ENCODE measurements around the gene LMLN.
"Not testable (repeated sequence)": the region's sequence is repeated elsewhere in the genome, so short reads cannot be mapped to it uniquely, and the experiment has no call there.

The LMLN gene

GRCh38 chr3:197959500-197959890 is 522 bp upstream of the LMLN start:
- peak overlapping the region; percentile 77 for H3K27ac ChIP-seq (ENCODE audit: low read depth, low read length)
- H3K9me3 ChIP-seq (ENCODE audit: low read length) = no peaks in the 10 kb centered on the region
- no peaks in the 10 kb centered on the region for H3K27me3 ChIP-seq (ENCODE audit: control insufficient read depth in 1 of 2, insufficient read depth in 2 of 2, low read length in 2 of 2)
- peaks cover 28% of the 10 kb centered on the region for H3K36me3 ChIP-seq (ENCODE audit: insufficient read depth, low read length)
- H3K4me3 ChIP-seq (ENCODE audit: low read depth in 1 of 2, low read length in 2 of 2) = peak overlapping the region; percentile 66 to 87
- H3K9ac ChIP-seq (ENCODE audit: low read length) = peak overlapping the region; percentile 25
- H3K4me1 ChIP-seq (ENCODE audit: insufficient read depth, low read length) = peaks cover 17% of the 10 kb centered on the region

- H3K9me3 ChIP-seq (ENCODE audit: low read length) = no peaks in the 10 kb centered on the region
- H3K4me3 ChIP-seq (ENCODE audit: low read depth in 1 of 2, low read length in 2 of 2) = peak overlapping the region; percentile 66 to 87
- H3K4me1 ChIP-seq (ENCODE audit: insufficient read depth, low read length) = peaks cover 17% of the 10 kb centered on the region
- H3K9ac ChIP-seq (ENCODE audit: low read length) = peak overlapping the region; percentile 82
- H3K36me3 ChIP-seq (ENCODE audit: insufficient read depth, low read length) = peaks cover 14% of the 10 kb centered on the region
- H3K27me3 ChIP-seq (ENCODE audit: control insufficient read depth in 1 of 2, insufficient read depth in 2 of 2, low read length in 2 of 2) = no peaks in the 10 kb centered on the region
- peak overlapping the region; percentile 29 for H3K27ac ChIP-seq (ENCODE audit: low read depth, low read length)
These were observed 921 bp downstream of the LMLN start for GRCh38 chr3:197960694-197961581.

- no peak overlapping the region for H3K27ac ChIP-seq (ENCODE audit: low read depth, low read length)
- H3K9me3 ChIP-seq (ENCODE audit: low read length) = no peaks in the 10 kb centered on the region
- H3K4me1 ChIP-seq (ENCODE audit: insufficient read depth, low read length) = peaks cover 17% of the 10 kb centered on the region
- peak overlapping the region in 1 of 2 donors; percentile 87 for H3K4me3 ChIP-seq (ENCODE audit: low read depth in 1 of 2, low read length in 2 of 2)
- no peaks in the 10 kb centered on the region for H3K27me3 ChIP-seq (ENCODE audit: control insufficient read depth in 1 of 2, insufficient read depth in 2 of 2, low read length in 2 of 2)
- H3K36me3 ChIP-seq (ENCODE audit: insufficient read depth, low read length) = peaks cover 8% of the 10 kb centered on the region
- H3K9ac ChIP-seq (ENCODE audit: low read length) = no peak overlapping the region
These were observed 1.5 kb downstream of the LMLN start for GRCh38 chr3:197961582-197961945.

DNA sequence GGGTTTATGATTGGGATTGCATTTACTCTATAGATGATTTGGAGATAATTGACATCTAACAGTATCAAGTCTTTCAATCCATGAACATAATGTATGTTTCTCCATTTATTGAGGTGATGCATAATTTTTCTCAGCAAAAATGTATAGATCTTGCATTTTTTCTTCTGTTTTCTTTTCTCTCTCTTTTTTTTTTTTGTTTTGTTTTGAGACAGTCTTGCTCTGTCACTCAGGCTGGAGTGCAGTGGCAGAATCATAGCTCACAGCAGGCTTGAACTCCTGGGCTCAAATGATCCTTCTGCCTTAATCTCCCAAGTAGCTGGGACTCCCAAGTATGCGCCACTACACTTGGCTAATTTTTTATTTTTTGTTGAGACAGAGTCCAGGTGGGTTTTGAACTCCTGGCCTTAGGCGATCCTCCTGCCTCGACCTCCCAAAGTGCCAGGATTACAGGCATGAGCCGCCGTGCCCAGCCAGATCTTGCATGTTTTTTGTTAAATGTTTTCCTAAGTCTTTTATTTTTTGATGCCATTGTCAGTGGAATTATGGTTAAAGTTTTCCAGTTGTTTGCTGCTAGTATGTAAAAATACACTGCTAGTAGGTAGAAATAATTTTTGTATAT is 3.1 kb downstream of the LMLN start:
- H3K27ac ChIP-seq (ENCODE audit: low read depth, low read length) = no peak overlapping the region
- H3K4me1 ChIP-seq (ENCODE audit: insufficient read depth, low read length) = peaks cover 17% of the 10 kb centered on the region
- no peaks in the 10 kb centered on the region for H3K27me3 ChIP-seq (ENCODE audit: control insufficient read depth in 1 of 2, insufficient read depth in 2 of 2, low read length in 2 of 2)
- H3K36me3 ChIP-seq (ENCODE audit: insufficient read depth, low read length) = no peaks in the 10 kb centered on the region
- H3K9ac ChIP-seq (ENCODE audit: low read length) = no peak overlapping the region
- H3K4me3 ChIP-seq (ENCODE audit: low read depth in 1 of 2, low read length in 2 of 2) = no peak overlapping the region
- H3K9me3 ChIP-seq (ENCODE audit: low read length) = no peaks in the 10 kb centered on the region

GRCh38 chr3:197967337-197967989 is 7.4 kb downstream of the LMLN start:
- H3K27ac ChIP-seq (ENCODE audit: low read depth, low read length); H3K4me1 ChIP-seq (ENCODE audit: insufficient read depth, low read length); H3K9me3 ChIP-seq (ENCODE audit: low read length); H3K36me3 ChIP-seq (ENCODE audit: insufficient read depth, low read length); H3K27me3 ChIP-seq (ENCODE audit: control insufficient read depth in 1 of 2, insufficient read depth in 2 of 2, low read length in 2 of 2); H3K4me3 ChIP-seq (ENCODE audit: low read depth in 1 of 2, low read length in 2 of 2); H3K9ac ChIP-seq (ENCODE audit: low read length): not testable (repeated sequence)

- Histone ChIP-seq H3K4me1 (ENCODE audit: insufficient read depth, low read length) (no peaks in the 10 kb centered on the region), H3K4me3 (ENCODE audit: low read depth in 1 of 2, low read length in 2 of 2) (no peak overlapping the region), H3K27me3 (ENCODE audit: control insufficient read depth in 1 of 2, insufficient read depth in 2 of 2, low read length in 2 of 2) (no peaks in the 10 kb centered on the region), H3K27ac (ENCODE audit: low read depth, low read length) (no peak overlapping the region), H3K9ac (ENCODE audit: low read length) (no peak overlapping the region), H3K9me3 (ENCODE audit: low read length) (no peaks in the 10 kb centered on the region), H3K36me3 (ENCODE audit: insufficient read depth, low read length) (no peaks in the 10 kb centered on the region)
These were observed 10.6 kb downstream of the LMLN start for GRCh38 chr3:197970588-197970987.

- Histone ChIP-seq H3K9ac (ENCODE audit: low read length) (no peak overlapping the region), H3K36me3 (ENCODE audit: insufficient read depth, low read length) (no peaks in the 10 kb centered on the region), H3K9me3 (ENCODE audit: low read length) (no peaks in the 10 kb centered on the region), H3K4me3 (ENCODE audit: low read depth in 1 of 2, low read length in 2 of 2) (no peak overlapping the region), H3K27me3 (ENCODE audit: control insufficient read depth in 1 of 2, insufficient read depth in 2 of 2, low read length in 2 of 2) (no peaks in the 10 kb centered on the region), H3K4me1 (ENCODE audit: insufficient read depth, low read length) (no peaks in the 10 kb centered on the region), H3K27ac (ENCODE audit: low read depth, low read length) (no peak overlapping the region)
These were observed 14.0 kb downstream of the LMLN start for GRCh38 chr3:197974016-197974415.

GRCh38 chr3:197975311-197975710 is 15.3 kb downstream of the LMLN start:
- H3K9ac ChIP-seq (ENCODE audit: low read length) = no peak overlapping the region
- no peak overlapping the region for H3K27ac ChIP-seq (ENCODE audit: low read depth, low read length)
- H3K9me3 ChIP-seq (ENCODE audit: low read length) = no peaks in the 10 kb centered on the region
- H3K36me3 ChIP-seq (ENCODE audit: insufficient read depth, low read length) = no peaks in the 10 kb centered on the region
- H3K27me3 ChIP-seq (ENCODE audit: control insufficient read depth in 1 of 2, insufficient read depth in 2 of 2, low read length in 2 of 2) = no peaks in the 10 kb centered on the region
- H3K4me3 ChIP-seq (ENCODE audit: low read depth in 1 of 2, low read length in 2 of 2) = no peak overlapping the region
- H3K4me1 ChIP-seq (ENCODE audit: insufficient read depth, low read length) = no peaks in the 10 kb centered on the region

DNA sequence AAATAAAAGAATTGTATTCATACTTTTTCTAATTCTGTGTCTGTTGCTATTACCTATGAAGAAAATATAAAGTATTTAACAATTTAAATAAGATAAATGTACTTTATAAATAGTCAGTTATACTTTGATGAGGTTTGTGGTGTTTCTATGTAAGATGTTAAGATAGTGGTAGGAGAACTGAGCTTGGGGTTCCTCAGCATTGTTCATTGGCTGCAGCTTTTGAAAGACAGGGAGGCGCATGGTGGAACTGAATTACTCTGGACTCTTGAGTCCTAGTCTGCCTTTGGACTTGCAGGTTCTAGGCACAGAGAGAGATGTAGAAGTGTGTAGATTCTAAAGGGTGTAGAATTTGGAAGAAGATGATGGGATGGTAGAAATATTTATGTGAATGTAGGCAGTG is 23.1 kb downstream of the LMLN start:
- Histone ChIP-seq H3K9ac (ENCODE audit: low read length) (no peak overlapping the region), H3K27ac (ENCODE audit: low read depth, low read length) (no peak overlapping the region), H3K4me3 (ENCODE audit: low read depth in 1 of 2, low read length in 2 of 2) (no peak overlapping the region)

GRCh38 chr3:197989651-197990050 is 29.6 kb downstream of the LMLN start:
- Histone ChIP-seq H3K4me1 (ENCODE audit: insufficient read depth, low read length) (no peaks in the 10 kb centered on the region), H3K9me3 (ENCODE audit: low read length) (no peaks in the 10 kb centered on the region), H3K4me3 (ENCODE audit: low read depth in 1 of 2, low read length in 2 of 2) (no peak overlapping the region), H3K9ac (ENCODE audit: low read length) (no peak overlapping the region), H3K36me3 (ENCODE audit: insufficient read depth, low read length) (peaks cover 7% of the 10 kb centered on the region), H3K27me3 (ENCODE audit: control insufficient read depth in 1 of 2, insufficient read depth in 2 of 2, low read length in 2 of 2) (no peaks in the 10 kb centered on the region), H3K27ac (ENCODE audit: low read depth, low read length) (no peak overlapping the region)

More for the DNA sequence above, 23.1 kb downstream of the LMLN start:
- no peaks in the 10 kb centered on the region for H3K36me3 ChIP-seq (ENCODE audit: insufficient read depth, low read length)
- no peaks in the 10 kb centered on the region for H3K27me3 ChIP-seq (ENCODE audit: control insufficient read depth in 1 of 2, insufficient read depth in 2 of 2, low read length in 2 of 2)
- no peaks in the 10 kb centered on the region for H3K9me3 ChIP-seq (ENCODE audit: low read length)
- H3K4me1 ChIP-seq (ENCODE audit: insufficient read depth, low read length) = no peaks in the 10 kb centered on the region

DNA sequence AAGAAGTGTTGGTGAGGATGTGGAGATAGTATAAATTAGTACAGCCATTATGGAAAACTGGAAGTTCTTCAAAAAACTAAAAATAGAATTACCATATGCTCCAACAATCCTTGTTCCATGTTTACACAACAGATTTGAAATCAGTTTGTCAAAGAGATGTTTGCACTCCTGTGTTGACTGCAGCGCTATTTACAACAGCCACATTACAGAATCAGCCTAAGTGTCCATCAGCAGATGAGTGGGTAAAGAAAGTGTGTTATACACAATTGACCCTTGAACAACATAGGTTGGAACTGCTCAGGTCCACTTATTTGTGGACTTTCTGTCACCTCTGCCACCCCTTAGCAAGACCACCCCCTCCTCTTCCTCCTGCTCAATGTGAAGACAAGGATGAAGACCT is 34.7 kb downstream of the LMLN start:
- Histone ChIP-seq H3K9ac (ENCODE audit: low read length) (no peak overlapping the region), H3K4me3 (ENCODE audit: low read depth in 1 of 2, low read length in 2 of 2) (no peak overlapping the region), H3K9me3 (ENCODE audit: low read length) (no peaks in the 10 kb centered on the region), H3K36me3 (ENCODE audit: insufficient read depth, low read length) (peaks cover 7% of the 10 kb centered on the region), H3K27me3 (ENCODE audit: control insufficient read depth in 1 of 2, insufficient read depth in 2 of 2, low read length in 2 of 2) (no peaks in the 10 kb centered on the region), H3K4me1 (ENCODE audit: insufficient read depth, low read length) (no peaks in the 10 kb centered on the region), H3K27ac (ENCODE audit: low read depth, low read length) (no peak overlapping the region)
